CD4-positive, alpha-beta T cell treated with Interleukin-15 for 4 hours (primary cell): ENCODE results near the gene PCDHGA9.
"Not testable (repeated sequence)": the region's sequence is repeated elsewhere in the genome, so short reads cannot be mapped to it uniquely, and the experiment has no call there.

Experiments used
- DNase-seq: peaks from one replicate; pipeline ENCODE4 v3.0.0-alpha.2; 2020; ENCODE audit warnings: low spot score

Gene PCDHGA9

DNA sequence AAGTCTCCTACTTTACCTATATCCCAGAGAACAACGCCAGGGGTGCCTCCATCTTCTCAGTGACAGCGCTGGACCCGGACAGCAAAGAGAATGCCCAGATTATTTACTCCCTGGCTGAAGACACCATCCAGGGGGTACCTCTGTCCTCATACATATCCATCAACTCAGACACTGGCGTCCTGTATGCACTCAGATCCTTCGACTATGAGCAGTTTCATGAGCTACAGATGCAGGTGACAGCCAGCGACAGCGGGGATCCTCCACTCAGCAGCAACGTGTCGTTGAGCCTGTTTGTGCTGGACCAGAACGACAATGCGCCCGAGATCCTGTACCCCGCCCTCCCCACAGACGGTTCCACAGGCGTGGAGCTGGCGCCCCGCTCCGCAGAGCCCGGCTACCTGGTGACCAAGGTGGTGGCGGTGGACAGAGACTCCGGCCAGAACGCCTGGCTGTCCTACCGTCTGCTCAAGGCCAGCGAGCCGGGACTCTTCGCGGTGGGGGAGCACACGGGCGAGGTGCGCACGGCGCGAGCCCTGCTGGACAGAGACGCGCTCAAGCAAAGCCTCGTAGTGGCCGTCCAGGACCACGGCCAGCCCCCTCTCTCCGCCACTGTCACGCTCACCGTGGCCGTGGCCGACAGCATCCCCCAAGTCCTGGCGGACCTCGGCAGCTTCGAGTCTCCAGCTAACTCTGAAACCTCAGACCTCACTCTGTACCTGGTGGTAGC is 12.1 kb downstream of the PCDHGA9 start:
- not testable (repeated sequence) for DNase-seq

DNA sequence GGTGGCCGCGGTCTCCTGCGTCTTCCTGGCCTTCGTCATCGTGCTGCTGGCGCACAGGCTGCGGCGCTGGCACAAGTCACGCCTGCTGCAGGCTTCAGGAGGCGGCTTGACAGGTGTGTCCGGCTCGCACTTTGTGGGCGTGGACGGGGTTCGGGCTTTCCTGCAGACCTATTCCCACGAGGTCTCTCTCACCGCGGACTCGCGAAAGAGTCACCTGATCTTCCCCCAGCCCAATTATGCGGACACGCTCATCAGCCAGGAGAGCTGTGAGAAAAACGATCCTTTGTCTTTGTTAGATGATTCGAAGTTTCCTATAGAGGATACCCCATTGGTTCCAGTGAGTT is 12.7 kb downstream of the PCDHGA9 start:
- DNase-seq = not testable (repeated sequence)

DNA sequence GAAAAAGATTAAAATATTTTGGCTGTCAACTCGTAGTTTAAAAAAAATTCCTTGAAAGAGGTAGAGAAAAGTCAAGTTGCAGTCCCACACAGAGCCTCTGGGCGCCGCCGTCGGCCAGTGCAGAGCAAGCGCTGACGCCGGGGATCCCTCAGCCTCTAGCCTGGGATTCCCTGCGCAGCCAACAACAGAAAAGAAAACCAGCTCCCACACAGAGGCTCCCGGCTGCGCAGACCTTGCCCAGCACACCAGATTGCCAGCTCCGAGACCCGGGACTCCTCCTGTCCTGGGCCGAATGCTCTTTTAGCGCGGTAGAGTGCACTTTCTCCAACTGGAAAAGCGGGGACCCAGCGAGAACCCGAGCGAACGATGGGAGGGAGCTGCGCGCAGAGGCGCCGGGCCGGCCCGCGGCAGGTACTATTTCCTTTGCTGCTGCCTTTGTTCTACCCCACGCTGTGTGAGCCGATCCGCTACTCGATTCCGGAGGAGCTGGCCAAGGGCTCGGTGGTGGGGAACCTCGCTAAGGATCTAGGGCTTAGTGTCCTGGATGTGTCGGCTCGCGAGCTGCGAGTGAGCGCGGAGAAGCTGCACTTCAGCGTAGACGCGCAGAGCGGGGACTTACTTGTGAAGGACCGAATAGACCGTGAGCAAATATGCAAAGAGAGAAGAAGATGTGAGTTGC is 15.1 kb downstream of the PCDHGA9 start, which contains the start of gene PCDHGB7:
Gene PCDHGB7 (plus strand): TSS at position 184 of the 679 bp plus-strand sequence. CDS start 183 bp downstream, at position 367.
- peak; percentile 32 for DNase-seq

DNA sequence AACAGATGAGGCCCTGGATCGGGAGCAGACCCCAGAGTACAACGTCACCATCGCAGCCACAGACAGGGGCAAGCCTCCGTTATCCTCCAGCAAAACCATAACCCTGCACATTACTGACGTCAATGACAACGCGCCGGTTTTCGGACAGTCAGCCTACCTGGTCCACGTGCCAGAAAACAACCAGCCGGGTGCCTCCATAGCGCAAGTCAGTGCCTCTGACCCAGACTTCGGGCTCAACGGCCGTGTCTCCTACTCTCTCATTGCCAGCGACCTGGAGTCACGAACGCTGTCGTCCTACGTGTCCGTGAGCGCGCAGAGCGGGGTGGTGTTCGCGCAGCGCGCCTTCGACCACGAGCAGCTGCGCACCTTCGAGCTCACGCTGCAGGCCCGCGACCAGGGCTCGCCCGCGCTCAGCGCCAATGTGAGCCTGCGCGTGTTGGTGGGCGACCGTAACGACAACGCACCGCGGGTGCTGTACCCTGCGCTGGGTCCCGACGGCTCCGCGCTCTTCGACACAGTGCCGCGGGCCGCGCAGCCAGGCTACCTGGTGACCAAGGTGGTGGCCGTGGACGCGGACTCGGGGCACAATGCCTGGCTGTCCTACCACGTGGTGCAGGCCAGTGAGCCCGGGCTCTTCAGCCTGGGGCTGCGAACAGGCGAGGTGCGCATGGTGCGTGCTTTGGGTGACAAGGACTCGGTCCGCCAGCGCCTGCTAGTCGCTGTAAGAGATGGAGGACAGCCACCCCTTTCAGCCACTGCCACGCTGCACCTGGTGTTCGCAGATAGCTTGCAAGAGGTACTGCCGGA is 16.7 kb downstream of the PCDHGA9 start:
- no peak for DNase-seq

DNA sequence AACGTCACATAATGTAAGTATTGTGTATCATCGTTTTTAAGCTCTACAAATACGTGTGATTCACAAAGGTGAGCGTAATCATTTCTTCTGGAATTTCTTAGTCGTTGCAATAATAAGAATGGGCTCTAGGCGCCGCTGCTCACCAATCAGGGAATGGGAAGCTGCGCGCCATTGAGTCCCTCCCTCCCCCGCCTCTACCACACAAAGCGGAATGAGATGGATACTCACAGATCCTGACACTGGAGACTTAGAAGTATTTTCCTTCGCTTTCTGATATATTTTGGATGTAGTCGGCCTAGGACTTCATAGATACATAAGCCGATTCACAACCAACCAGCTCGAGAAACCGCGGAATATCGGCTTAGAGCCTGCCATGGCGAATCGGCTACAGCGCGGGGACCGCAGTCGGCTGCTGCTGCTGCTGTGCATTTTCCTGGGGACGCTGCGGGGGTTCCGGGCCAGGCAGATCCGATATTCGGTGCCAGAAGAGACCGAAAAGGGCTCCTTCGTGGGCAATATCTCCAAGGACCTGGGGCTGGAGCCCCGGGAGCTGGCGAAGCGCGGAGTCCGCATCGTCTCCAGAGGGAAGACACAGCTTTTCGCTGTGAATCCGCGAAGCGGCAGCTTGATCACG is 18.4 kb downstream of the PCDHGA9 start, which contains the start of gene PCDHGA11:
Gene PCDHGA11 (plus strand): TSS at position 197 of the 634 bp plus-strand sequence. CDS start 177 bp downstream, at position 374.
- peak; percentile 42 for DNase-seq

DNA sequence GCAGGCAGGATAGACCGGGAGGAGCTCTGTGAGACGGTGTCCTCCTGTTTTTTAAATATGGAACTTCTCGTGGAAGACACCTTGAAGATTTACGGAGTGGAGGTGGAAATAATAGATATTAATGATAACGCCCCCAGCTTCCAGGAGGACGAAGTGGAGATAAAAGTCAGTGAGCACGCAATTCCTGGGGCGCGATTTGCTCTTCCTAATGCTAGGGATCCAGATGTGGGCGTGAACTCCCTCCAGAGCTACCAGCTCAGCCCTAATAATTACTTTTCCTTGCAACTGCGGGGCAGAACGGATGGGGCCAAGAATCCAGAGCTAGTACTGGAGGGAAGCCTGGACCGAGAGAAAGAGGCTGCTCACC is 18.9 kb downstream of the PCDHGA9 start:
- DNase-seq = no peak

DNA sequence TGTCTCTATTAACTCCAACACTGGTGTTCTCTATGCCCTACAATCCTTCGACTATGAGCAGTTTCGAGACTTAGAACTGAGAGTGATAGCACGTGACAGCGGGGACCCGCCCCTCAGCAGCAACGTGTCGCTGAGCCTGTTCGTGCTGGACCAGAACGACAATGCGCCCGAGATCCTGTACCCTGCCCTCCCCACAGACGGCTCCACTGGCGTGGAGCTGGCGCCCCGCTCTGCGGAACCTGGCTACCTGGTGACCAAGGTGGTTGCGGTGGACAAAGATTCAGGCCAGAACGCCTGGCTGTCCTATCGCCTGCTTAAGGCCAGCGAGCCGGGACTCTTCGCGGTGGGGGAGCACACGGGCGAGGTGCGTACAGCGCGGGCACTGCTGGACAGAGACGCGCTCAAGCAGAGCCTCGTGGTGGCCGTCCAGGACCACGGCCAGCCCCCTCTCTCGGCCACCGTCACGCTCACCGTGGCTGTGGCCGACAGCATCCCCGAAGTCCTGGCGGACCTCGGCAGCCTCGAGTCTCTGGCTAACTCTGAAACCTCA is 20.2 kb downstream of the PCDHGA9 start:
- DNase-seq = no peak

DNA sequence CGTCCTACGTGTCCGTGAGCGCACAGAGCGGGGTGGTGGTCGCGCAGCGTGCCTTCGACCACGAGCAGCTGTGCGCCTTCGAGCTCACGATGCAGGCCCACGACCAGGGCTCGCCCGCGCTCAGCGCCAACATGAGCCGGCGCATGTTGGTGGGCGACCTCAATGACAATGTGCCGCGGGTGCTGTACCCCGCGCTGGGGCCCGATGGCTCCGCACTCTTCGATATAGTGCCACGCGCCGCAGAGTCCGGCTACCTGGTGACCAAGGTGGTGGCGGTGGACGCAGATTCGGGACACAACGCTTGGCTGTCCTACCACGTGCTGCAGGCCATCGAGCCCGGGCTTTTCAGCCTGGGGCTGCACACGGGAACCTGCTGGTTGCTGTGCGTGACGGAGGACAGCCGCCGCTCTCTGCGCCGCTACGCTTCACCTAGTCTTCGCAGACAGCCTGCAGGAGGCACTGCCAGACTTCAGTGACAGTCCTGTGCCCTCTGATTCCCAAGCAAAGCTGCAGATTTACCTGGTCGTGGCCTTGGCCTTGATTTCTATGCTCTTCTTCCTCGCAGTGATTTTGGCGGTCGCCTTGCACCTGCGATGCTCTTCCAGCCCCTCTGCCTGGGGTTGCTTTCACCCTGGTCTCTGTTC is 25.3 kb downstream of the PCDHGA9 start:
- no peak for DNase-seq

DNA sequence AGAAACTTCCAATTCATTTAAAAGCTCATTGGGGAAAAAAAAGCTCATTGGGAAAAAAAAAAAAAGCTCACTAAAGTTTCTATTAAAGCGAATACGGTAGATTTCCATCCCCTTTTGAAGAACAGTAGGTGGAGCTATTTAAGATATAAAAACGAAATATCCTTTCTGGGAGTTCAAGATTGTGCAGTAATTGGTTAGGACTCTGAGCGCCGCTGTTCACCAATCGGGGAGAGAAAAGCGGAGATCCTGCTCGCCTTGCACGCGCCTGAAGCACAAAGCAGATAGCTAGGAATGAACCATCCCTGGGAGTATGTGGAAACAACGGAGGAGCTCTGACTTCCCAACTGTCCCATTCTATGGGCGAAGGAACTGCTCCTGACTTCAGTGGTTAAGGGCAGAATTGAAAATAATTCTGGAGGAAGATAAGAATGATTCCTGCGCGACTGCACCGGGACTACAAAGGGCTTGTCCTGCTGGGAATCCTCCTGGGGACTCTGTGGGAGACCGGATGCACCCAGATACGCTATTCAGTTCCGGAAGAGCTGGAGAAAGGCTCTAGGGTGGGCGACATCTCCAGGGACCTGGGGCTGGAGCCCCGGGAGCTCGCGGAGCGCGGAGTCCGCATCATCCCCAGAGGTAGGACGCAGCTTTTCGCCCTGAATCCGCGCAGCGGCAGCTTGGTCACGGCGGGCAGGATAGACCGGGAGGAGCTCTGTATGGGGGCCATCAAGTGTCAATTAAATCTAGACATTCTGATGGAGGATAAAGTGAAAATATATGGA is 27.9 kb downstream of the PCDHGA9 start, which contains the start of gene PCDHGA12:
Gene PCDHGA12 (plus strand): TSS at position 176 of the 782 bp plus-strand sequence. CDS start 253 bp downstream, at position 429.
- no peak for DNase-seq

DNA sequence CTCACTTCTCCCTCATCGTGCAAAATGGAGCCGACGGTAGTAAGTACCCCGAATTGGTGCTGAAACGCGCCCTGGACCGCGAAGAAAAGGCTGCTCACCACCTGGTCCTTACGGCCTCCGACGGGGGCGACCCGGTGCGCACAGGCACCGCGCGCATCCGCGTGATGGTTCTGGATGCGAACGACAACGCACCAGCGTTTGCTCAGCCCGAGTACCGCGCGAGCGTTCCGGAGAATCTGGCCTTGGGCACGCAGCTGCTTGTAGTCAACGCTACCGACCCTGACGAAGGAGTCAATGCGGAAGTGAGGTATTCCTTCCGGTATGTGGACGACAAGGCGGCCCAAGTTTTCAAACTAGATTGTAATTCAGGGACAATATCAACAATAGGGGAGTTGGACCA is 28.7 kb downstream of the PCDHGA9 start:
- DNase-seq = no peak

DNA sequence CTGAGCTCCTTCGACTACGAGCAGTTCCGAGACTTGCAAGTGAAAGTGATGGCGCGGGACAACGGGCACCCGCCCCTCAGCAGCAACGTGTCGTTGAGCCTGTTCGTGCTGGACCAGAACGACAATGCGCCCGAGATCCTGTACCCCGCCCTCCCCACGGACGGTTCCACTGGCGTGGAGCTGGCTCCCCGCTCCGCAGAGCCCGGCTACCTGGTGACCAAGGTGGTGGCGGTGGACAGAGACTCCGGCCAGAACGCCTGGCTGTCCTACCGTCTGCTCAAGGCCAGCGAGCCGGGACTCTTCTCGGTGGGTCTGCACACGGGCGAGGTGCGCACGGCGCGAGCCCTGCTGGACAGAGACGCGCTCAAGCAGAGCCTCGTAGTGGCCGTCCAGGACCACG is 29.7 kb downstream of the PCDHGA9 start:
- DNase-seq = not testable (repeated sequence)

DNA sequence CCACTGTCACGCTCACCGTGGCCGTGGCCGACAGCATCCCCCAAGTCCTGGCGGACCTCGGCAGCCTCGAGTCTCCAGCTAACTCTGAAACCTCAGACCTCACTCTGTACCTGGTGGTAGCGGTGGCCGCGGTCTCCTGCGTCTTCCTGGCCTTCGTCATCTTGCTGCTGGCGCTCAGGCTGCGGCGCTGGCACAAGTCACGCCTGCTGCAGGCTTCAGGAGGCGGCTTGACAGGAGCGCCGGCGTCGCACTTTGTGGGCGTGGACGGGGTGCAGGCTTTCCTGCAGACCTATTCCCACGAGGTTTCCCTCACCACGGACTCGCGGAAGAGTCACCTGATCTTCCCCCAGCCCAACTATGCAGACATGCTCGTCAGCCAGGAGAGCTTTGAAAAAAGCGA is 30.1 kb downstream of the PCDHGA9 start:
- not testable (repeated sequence) for DNase-seq

DNA sequence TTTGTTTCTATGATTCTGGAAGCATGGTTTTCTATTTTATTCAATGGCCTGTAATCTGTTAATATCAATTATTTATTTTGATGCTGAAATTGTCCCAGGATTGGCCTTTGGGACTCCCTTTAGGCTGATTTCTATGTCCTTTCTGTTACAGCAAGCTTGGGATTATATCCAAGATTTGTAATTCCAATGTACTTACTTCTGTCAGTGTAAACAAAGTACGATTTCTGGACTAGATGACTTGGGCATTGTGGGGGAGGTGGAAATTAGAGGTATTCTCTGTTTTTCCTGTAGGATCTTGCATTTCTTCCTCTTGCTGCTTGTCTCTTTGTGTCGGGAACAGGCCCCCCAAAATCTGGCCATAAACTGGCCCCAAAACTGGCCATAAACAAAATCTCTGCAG is 31.4 kb downstream of the PCDHGA9 start:
- no peak for DNase-seq

DNA sequence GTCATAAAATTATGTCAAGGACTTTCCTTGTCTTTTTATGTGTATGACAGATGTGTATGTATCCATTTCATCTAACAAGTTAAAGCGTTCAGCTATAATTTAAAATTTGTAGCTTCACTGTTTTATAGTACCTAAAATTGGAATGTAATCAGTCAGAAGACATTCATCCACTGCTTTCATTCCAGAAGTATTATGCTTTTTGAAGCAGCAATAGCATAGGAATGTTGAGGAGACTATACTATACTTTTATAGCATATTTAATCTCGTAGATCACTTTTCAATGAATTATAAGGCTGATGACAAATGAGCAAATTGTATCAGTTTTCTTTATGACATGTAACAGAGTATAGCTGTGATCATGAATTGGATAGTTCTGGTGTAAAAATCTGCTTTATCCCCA is 34.6 kb downstream of the PCDHGA9 start:
- DNase-seq = no peak

DNA sequence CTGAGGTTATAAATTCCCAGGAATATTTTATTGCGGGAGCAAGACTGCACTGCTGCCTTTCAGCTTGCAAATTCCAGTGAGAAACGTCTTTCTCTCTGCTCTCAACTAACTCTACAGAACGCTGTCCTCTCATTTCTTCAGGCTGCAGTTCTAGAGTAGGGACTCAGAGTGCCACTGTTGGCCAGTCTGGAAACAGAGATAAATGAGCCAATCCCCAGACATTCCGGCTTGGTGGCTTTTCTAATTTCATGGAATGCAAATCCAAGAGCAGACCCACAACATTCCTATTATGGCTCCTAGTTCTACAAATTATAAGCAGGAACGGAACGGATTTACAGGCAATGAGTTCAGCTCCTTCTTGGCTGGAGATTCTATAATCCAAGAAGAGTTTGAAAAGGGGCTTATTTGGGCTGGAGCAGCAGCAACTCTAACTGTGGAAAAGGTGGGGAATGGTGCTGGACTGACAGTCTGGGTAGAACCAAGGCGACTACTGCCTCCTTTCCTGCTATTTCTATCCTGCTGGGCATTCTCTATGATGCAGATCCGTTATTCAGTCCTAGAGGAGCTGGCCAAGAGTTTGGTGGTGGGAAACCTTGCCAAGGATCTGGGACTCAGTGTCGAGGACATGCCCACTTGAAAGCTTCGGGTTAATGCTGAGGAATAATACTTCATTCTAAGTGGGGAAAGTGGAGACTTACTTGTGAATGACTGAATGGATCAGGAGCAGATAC is 37.0 kb downstream of the PCDHGA9 start:
- DNase-seq = no peak

DNA sequence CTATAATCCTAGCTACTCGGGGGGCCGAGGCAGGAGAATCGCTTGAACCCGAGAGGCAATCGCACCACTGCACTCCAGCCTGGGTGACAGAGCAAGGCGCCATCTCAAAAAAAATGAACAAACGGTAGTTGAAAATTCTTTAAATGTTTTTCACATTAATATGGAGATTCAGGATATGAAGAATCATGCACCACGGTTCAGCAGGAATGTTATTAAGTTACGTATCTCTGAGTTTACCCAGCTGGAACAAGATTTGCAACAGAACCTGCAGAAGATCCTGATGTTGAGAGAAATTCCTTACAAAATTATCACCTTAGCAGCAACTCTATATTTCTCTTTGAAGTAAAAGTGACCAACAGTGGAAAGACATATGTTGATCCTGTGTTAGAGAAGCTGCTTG is 37.8 kb downstream of the PCDHGA9 start:
- DNase-seq = no peak

DNA sequence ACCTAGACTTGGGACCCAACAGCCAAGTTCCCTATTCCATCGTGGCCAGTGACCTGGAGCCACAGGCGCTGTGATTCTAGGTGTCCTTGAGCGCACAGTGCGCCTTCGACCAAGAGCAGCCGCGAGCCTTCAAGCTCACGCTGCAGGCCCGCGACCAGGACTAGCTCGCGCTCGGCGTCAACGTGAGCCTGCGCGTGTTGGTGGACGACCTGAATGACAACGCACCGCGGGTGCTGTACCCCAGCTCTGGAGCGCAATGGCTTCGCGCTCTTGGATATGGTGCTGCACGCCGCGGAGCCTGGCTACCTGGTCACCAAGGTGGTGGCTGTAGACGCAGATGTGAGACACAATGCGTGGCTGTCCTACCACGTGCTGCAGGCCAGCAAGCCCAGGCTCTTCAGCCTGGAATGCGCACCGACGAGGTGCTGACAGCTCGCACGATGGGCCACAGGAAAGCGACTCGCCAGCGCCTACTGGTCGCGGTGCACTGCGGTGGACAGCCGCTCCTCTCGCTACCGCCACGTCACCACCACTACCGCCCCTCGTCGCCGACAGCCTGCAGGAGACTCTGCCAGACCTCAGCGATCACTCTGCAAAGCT is 39.1 kb downstream of the PCDHGA9 start:
- no peak for DNase-seq
